HG02840 (cell line): Measurements from ENCODE around the gene THUMPD2.
"Not testable (repeated sequence)": the region's sequence is repeated elsewhere in the genome, so short reads cannot be mapped to it uniquely, and the experiment has no call there.

Experiments used
- ATAC-seq: cut with Tn5 transposase; IDR thresholded peaks from one replicate; pipeline ENCODE4 v1.9.1; 2021; ENCODE audit warnings: mild to moderate bottlenecking, moderate library complexity, moderate number of reproducible peaks; ENCODE audit not compliant: unreplicated experiment, low FRiP score

The THUMPD2 gene

GRCh38 chr2:39778775-39779340 lies at the start of gene THUMPD2:
Gene THUMPD2, minus strand, starts transcription at chr2:39779258. Its CDS starts 19 bp downstream, at chr2:39779239.
- peak; percentile 77 for ATAC-seq

GRCh38 chr2:39821871-39822270 lies 42.8 kb upstream of the THUMPD2 start:
- ATAC-seq: no peak

- ATAC-seq: no peak
These were observed 37.8 kb upstream of the THUMPD2 start for GRCh38 chr2:39816845-39817244.

GRCh38 chr2:39816428-39816827 lies 37.4 kb upstream of the THUMPD2 start:
- no peak for ATAC-seq

GRCh38 chr2:39805936-39806608 lies 27.0 kb upstream of the THUMPD2 start:
- ATAC-seq: no peak

GRCh38 chr2:39803839-39804238 lies 24.8 kb upstream of the THUMPD2 start:
- ATAC-seq: no peak

GRCh38 chr2:39800752-39801151 lies 21.7 kb upstream of the THUMPD2 start:
- ATAC-seq: no peak

GRCh38 chr2:39796134-39796533 lies 17.1 kb upstream of the THUMPD2 start:
- ATAC-seq: no peak

- not testable (repeated sequence) for ATAC-seq
These were observed 11.3 kb upstream of the THUMPD2 start for GRCh38 chr2:39790216-39790818.

- no peak for ATAC-seq
These were observed 8.9 kb upstream of the THUMPD2 start for GRCh38 chr2:39787950-39788349.

- no peak for ATAC-seq
These were observed 7.9 kb upstream of the THUMPD2 start for GRCh38 chr2:39786761-39787522.

GRCh38 chr2:39782591-39782990 lies 3.5 kb upstream of the THUMPD2 start:
- ATAC-seq: no peak

- ATAC-seq: no peak
These were observed 2.6 kb upstream of the THUMPD2 start for GRCh38 chr2:39781697-39782096.

- no peak for ATAC-seq
These were observed 2.0 kb upstream of the THUMPD2 start for GRCh38 chr2:39780825-39781600.

GRCh38 chr2:39779927-39780326 lies 869 bp upstream of the THUMPD2 start:
- no peak for ATAC-seq

- ATAC-seq: no peak
These were observed 338 bp upstream of the THUMPD2 start for GRCh38 chr2:39779341-39779851.

GRCh38 chr2:39778233-39778632 lies 825 bp downstream of the THUMPD2 start:
- ATAC-seq: no peak

GRCh38 chr2:39772812-39773152 lies 6.3 kb downstream of the THUMPD2 start:
- no peak for ATAC-seq

- ATAC-seq: no peak
These were observed 6.8 kb downstream of the THUMPD2 start for GRCh38 chr2:39772086-39772811.

- no peak for ATAC-seq
These were observed 16.6 kb downstream of the THUMPD2 start for GRCh38 chr2:39762448-39762847.
